ENCODE results near the gene DRC3.

Gene DRC3

DNA sequence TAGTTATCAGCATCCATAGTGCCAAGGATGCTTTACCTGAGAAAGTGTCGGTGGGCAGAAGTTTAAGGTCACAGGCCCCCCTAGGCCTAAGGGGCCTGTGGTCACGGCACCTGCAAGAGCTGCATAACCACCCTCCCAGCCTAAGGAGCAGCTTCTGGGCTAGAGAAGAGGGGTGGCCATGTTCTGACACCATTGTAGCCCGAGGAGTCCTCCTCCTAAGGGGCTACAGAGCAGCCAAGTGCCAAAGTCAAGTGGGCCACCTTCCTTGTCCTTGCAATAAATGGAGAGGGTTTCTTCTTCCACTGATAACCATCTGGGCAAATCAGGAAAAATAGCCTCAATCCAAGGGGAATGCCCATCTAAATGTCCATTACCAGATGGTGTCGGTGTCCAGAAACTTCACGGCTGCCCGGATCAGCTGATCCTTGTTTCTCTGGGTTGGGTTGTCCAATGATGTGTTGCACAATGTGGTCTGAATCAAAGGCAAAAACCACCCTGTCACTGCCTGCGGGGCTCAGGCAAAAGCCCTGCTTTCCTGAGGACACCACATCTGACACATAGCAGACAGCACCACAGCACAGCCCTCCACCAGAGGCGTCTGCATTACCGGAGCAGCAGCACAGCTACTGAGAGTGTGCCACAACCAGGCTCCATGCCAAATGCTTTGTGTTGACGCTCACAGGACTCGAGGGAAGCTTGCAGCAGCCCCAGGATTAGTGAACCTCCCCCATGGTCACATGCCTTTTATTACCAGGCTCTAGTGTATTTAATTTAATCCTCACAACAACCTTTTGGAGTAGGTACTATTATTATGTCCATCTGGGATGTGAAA lies 53.5 kb downstream of the DRC3 start:
- no peak for DNase-seq

DNA sequence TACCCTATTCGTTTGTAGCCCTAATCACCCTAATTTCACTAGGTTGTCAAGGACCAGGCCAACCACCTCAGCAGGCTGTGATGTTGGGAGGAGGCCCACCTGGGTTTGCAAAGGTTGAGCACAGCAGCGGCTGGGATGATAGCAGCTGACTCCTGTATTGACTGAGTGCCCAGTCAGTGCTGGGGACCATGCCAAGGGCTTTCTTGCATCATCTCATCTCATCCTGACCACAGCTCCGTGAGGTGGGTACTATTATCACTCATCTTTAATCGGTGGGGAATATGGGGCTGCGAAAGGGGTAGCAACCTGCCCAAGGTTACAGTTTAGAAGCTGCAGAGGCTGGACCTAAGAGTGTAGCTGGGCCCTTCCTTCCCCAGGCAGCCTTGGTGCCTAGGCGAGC lies 54.6 kb downstream of the DRC3 start:
- no peak for DNase-seq

DNA sequence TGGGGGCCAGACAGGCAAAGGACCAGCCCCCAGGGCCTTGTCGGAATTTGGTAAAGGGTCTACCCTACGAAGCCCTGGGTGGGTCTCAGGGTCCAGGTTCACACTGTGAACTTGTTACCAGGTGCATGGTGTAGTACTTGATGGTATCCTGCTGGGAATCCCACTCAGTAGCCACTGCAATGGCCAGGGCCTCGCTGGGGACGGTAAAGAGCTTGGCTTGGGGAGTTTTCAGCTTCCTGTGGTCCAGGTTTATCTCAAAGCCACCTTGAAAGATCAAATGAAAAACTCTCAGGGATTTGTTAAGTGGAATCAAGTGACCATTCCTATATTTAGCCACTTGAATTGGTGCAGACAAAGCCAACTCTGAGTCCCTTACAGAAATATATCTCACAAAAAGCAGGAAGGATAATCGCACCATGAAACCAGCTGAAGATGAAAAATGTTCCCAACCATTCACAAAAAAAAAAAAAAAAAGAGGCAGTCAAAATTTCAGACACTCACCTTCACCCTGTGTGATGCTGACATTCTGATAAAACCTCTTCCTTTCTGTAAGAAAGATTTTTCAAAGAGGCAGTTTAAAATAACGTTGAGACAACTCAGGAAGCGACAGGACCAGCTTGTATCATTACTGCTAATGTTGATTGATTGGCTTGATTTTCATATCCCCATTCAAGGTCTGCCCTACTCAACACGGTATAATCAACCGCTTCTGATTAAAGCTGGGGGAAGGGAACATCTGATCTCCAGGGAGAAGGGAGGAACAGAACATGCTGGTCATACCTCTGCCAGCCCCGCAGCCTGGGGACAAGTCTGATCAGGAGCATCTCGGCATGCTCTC lies 55.7 kb downstream of the DRC3 start:
- DNase-seq = no peak

DNA sequence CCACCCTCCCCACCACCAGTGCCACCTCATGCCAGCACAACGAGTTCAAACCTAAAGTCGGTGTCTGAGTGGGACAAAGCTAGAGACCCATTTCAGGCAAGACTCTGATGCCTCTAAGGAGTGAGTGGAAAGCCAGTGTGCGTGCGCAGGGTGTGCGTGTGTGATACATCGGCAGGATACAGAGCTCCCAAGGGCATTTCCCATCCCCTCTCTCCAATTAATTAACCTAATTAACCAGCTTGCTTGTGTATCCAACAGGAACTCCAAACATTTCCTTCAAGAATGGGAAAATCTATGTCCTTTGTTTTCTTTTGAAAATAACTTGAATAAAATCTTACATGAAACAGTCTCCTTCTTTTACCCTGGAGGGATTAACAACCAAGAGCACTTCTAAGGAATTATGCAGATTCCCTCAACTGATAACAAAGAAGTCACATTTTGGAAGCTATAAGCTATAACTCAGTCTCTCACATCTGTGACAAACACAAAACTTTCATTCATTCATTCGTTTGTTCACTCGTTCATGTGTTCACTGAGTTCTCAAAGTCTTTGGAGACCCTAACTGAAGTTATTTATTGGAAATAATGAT lies 56.4 kb downstream of the DRC3 start:
- DNase-seq = no peak

DNA sequence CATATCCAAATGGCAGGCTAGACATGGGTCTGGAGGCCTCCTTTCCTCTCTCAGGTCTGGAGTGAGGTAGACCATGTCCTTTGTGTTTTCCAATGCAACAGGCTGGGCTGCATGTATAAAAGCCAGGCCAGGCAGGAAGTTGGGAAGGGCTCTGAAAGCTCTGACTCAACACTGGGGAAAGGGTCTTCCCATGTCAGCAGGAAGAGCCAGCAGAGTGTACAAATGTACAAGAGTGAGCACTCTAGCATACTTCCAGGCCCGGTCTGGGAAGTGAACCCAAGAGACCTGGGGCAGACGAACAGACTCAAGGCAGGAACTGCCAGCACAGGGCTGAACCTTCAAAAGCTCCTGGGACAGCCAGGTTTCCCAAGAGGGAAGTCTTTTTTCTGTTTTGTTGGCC lies 59.3 kb downstream of the DRC3 start:
- DNase-seq = no peak

DNA sequence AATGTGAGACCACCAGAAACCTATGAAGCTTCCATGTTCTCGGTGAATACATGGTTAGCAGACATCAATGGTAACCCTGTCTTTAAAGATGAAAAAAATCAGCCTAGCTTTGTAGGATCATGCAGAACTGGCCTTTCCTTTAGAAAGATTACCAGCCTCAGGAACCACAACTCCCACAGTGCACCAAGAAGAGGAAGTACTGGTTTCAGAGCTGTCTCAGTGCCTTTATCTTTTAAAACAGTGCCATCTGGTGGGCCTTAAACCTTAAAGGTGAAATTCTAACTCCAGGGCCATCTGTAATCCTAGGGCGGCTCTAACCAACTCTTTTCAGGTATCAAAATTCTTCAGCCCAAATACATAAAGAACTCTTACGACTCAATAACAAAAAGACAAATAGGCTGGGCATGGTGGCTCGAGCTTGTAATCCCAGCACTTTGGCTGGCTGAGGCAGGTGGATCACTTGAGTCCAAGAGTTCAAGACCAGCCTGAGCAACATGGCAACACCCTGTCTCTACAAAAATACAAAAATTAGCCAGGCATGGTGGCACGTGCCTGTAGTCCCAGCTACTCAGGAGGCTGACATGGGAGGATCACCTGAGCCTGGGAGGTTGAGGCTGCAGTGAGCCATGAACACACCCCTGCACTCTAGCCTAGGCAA lies 60.9 kb downstream of the DRC3 start:
- DNase-seq = no peak

DNA sequence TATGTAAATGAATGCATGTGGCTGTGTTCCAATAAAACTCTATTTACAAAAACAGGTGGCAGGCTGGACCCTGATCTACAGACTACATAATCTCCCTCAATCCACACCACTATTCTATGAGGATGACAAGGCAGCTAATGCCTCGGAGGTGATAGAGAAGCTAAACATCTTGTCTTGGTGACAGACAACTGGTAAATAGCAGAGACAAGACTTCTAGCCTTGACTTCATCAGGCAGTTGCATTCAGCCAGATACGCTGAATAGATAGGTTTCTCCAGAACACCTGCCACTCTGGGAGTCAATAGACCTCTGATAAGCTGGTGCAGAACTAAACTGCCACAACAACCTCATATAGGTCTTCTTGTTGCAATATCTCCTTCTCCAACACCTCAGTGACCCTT lies 63.0 kb downstream of the DRC3 start:
- DNase-seq = no peak

DNA sequence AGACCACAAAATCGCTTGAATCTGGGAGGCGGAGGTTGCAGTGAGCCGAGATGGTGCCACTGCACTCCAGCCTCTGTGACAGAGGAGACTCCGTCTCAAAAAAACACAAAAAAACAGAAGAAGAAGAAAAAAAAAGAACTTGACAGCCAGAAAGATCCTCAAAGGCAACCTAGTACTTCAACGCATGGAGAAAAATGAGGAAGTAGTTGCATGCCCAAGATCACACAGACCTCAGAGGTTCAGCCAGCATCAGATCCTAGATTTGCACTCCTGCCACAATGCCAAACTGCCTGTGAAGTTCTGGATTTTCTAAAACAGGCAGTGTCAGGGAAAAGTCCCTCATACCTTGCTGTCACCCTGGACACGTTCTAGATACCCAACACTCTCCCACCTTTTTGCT lies 64.8 kb downstream of the DRC3 start:
- DNase-seq = no peak

DNA sequence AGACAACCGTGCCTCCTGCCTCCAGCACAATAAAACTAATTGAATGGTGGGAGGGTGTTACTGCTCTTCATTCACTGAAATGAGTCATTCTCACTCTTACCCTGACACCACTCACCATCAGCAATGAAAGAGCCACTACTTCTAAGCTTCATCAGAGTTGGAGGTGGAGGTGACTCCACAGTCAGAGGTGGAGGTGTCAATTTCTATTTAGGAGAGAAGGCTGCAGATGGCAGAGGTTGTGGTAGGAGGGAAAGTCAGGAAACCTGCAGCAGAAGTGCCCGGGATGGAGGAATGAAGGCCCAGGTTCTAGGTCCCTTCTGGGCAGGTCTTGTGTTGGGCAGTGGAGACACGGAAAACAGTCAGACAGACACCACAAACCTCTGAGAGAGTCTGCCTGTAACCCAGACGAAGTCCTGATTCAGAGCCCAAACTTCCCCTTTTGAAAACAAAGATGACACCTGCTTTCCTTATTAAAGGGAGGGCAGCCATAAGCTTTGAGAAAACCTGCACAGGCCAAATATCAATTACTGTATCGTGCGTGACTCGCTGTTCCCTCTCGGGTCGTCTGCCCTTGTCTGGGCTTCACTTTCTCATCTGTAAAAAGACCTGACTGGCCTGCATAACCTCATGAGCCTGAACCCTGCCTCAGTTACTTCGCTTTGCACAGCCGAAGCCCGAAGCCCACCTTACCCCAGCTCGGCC lies 65.6 kb downstream of the DRC3 start:
- DNase-seq = no peak

DNA sequence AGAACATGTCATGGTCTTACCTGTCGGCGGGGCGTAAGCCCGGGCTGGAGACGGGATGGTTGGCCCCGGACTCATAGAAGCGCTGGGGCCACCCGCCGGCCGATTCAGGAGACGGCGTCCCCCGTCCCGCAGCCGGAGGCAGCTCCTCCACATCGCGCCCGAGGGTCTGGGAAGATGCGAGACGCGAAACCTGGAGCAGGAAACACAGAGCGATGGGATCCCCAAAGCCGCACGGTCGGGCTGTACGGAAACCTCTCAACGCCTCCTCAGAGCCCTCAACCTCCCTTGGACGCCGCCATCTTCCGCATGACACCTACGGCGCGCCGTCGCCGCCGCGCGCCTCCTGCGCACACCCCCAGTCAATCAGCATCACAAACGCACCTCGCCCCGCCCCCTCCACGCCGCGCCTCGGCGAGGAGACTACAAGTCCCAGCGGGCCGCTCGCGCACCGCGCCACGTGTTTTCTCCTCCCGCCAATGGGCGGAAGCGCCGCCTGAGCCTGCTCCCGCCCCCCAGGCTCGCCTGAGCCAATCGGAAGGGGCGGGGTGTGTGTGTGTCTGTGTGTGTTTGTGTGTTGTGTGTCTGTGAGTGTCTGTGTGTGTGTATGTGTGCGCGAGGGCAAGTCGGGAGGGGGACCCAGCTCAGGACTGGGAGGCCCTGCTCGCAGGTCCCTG lies 66.3 kb downstream of the DRC3 start, which contains the start of the genes ATPAF2 and GID4:
TSS of gene ATPAF2 (minus strand) at position 308 of the 674 bp plus-strand sequence. CDS start at position 153, 155 bp downstream.
TSS of gene GID4 (plus strand) at position 548 of the 674 bp plus-strand sequence. CDS start at position 605, 57 bp downstream.
- peak; percentile 48 for DNase-seq

DNA sequence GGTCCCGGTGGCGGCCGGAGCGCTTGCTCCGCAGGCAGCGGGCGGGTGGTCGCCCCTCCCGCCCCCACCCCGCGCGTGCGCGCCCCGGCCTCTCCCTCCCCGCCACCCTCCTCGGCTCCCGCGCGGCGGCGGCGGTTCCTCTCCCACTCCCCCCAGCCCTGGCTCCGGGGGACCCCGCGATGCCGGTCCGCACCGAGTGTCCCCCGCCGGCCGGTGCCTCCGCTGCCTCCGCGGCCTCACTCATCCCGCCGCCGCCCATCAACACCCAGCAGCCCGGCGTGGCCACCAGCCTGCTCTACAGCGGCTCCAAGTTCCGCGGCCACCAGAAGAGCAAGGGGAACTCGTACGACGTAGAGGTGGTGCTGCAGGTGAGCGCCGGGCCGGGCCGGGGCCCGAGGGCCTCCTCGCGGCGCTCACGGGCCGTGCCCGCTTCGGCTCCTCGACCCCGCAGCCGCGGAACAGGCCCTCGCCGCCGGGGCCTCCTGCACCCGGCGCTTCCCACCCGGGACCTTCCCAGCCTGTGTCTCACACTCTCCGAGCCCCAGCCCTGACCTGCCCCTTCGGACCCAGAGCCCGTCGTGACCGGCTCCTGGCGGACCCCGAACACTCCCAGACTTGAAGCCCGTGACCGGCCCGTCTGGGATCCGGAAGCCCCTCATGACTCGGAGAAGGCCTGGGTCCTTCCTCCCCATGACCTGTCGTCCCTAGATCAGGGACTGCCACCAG lies 67.0 kb downstream of the DRC3 start:
- no peak for DNase-seq

DNA sequence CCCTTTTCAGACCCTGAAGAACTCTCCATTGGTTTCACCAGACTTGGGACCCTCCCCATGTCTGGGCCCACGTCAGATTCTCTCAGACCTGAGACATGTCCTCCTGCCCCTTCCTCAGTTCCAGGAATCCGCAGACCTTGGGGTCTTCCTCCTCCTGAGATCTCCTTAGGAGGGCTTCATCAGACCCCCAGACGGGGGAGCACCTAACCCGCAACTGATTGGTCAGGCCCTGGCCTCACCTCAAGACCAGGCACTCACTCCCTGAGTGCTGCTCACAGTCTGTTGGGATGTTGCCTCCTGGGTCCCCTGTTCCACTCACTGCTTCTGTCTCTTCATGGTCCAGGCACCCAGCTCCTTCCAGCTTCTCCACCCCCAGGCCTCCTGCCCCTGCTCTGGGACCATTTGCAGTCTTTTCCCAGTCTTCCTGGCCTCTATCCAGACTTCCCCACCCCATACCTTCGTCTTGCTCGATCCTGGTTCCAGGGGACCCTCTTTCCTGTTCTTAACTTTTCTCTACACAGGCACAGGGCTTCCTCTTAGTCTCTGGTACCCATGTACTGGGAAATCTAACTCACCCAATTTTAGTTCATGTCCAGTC lies 67.7 kb downstream of the DRC3 start:
- DNase-seq = no peak

DNA sequence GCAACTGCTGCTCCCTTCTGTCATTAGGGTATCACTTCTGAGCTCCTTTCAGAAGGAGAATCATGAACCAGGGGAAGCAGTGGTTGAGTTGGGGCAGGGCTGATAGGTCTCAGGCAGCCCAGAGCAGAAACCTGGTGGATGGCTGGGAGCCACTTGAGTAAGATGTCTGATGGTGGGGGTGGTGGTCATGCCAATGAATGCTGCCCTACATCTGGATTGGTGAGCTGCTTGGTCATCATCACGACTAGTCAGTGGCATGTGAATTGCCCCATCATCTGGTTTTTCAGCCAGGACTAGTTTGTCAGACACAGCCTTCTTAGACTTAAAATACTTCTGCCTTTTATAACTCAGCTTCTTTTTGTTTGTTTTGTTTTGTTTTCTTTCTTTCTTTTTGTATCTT lies 69.1 kb downstream of the DRC3 start:
- DNase-seq = no peak

DNA sequence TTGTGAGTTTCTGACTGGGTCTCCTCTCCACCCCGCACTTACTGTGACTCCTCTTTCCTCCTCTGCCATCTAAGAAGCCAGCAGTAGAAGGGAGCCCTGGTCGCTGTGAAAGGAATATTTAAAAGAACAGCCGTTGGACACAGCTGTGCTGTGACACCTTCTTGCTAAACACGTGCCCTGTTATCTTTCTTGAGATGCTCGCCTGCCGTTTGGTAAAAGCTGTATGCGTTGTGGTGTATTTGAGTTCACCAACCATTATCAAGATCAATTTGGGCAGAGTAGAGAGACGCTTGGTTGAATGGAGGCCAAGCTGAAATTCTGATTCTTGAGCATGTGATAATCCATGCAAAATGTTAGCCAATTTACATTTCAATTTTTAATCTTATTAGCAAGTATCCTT lies 70.3 kb downstream of the DRC3 start:
- DNase-seq = no peak

DNA sequence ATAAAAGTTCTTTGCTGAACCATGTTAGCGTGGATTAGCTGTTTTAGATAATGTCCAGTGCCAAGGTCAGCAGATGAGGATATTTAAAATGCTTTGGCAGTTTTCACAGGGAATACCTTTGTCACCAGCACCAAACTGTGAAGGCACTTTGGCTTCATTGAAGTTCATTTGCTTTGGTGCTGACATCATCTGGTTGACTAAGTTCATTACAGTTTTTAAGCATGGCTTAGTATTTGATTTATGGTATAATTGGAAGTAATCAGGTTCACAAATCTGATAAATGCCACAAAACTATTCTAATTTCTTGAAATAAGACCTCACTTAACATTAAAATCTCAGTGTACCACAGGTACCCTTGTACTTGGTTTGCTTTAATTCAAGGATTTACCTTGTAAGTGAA lies 70.8 kb downstream of the DRC3 start:
- DNase-seq = no peak

DNA sequence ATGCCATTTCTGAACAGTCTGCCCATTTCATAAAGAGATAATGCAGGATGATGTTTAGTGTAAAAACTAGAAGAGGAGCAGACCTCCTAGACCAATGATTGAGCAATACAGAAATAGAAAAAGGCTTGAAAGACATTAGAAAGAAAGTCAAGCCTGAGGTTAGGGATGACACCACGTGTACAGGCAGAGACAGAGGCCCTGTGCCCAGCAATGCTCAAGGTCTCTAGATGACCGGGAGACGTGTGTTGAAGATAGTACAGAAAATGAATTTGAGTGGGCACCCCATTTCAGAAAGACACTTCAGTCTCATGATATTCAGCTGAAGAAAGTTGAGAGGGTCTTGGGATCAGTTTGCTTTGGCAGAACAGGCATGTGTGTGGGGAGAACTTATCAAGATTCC lies 71.9 kb downstream of the DRC3 start:
- no peak for DNase-seq

DNA sequence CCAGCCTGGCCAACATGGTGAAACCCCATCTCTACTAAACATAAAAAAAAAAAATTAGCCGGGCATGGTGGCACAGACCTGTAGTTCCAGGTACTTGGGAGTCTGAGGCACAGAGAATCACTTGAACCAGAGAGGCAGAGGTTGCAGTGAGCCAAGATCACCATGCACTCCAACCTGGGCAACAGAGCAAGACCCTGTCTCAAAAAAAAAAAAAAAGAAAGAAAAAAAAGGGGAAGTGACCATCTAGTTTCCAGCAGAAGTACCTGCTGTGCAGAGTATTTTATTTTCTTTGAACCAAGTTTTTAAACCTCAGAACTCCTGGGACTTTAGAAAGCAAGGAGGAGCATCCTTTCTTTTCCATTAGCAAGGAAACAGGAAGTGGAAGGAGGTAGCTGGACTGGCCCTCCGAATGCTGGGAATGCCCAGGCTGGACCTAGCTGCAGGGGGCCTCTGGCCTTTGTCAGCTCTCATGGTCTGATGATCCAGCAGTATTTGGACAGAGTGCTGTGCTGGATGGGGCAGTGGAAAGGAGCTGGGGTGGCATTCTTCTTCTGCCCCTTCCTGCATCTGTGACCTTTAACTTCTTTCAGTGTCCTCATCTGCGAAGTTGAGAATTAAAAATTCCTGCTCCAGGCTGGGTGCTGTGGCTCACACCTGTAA lies 73.2 kb downstream of the DRC3 start:
- DNase-seq = no peak

DNA sequence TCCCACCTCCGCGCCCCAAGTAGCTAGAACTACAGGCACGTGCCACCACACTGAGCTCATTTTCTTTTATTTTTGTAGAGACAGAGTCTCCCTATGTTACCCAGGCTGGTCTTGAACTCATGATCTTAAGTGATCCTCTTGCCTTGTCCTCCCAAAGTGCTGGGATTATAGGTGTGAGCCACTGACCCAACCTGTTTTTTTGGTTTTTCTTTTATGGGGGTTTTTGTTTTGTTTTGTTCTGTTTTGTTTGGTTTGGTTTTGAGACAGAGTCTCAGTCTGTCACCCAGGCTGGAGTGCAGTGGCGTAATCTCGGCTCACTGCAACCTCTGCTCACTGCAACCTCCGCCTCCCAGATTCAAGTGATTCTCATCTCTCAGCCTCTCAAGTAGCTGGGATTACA lies 82.9 kb downstream of the DRC3 start:
- DNase-seq = no peak

DNA sequence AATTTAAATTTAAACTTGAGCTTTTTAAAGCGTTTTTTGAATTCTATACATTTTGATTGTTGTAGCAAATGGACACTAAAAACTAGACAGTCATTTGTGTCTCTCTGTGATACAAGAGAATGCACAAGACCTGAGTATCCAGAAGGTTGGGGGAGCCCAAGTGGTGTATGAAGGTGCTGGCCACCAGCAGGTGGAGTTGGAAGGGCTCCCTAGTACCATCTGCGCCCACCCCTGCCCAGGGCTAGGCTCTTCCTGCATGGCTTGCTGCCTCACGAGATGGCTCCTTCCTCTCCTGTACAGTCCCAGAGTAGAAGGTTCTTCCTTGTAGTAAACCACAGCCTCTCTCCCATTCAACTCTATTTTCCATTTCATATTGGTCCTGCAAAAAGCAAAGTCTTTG lies 83.6 kb downstream of the DRC3 start:
- no peak for DNase-seq

DNA sequence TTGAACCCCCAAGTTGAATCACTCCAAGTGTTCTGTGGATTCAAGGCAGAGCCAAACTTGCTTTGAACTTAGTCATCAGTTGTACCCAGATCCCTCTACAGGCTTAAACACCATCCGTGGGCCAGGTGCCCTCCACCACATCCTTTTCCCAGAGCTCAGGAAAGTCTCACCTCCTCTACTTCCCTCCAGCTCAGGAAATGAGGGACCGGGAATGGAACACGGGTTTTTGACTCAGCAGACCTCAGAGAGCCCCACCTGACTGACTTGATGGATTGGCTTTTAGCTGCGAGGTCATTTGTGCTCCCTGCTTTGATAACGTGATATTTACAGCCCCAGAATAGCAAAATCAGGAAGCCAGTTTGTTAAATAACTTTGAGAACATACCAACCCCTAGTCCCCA lies 86.6 kb downstream of the DRC3 start:
- no peak for DNase-seq
